GM12891 (cell line): ENCODE measurements around the gene SHC1.

Experiments
- DNase-seq: peaks from one replicate; pipeline ENCODE4 v3.0.0; 2011; ENCODE audit warnings: low spot score; ENCODE audit not compliant: insufficient read length
- FAIRE-seq: peaks from 2 replicates; lab custom pipeline; 2011; peaks lifted over from hg19 to GRCh38; lab: Jason Lieb, UNC
- PAX5 ChIP-seq: IDR thresholded peaks from 2 replicates; pipeline ENCODE4 v1.6.1; 2011; ENCODE audit warnings: low read length, moderate library complexity, mild to moderate bottlenecking; ENCODE audit not compliant: insufficient read depth, severe bottlenecking
- POLR2A ChIP-seq: IDR thresholded peaks from 2 replicates; pipeline ENCODE4 v1.6.1; 2011; ENCODE audit warnings: low read depth, low read length, control low read depth
- POLR2AphosphoS5 ChIP-seq: IDR thresholded peaks from 2 replicates; pipeline ENCODE4 v1.6.1; 2011; ENCODE audit warnings: low read depth, low read length, control low read depth
- POU2F2 ChIP-seq: IDR thresholded peaks from 2 replicates; pipeline ENCODE4 v1.6.1; 2011; ENCODE audit warnings: low read depth, mild to moderate bottlenecking, control low read depth, low read length, moderate library complexity
- SPI1 ChIP-seq: IDR thresholded peaks from 2 replicates; pipeline ENCODE4 v1.6.1; 2011; ENCODE audit warnings: low read depth, low read length, control low read depth
- TAF1 ChIP-seq: IDR thresholded peaks from 2 replicates; pipeline ENCODE4 v1.6.1; 2011; ENCODE audit warnings: low read depth, low read length, control low read depth

The SHC1 gene

GRCh38 chr1:154931940-154932487 is 38.5 kb downstream of the SHC1 start:
- TF ChIP-seq POLR2A (no peak), POLR2AphosphoS5 (no peak), POU2F2 (no peak), TAF1 (no peak), SPI1 (no peak), PAX5 (no peak)
- no peak for FAIRE-seq

DNA sequence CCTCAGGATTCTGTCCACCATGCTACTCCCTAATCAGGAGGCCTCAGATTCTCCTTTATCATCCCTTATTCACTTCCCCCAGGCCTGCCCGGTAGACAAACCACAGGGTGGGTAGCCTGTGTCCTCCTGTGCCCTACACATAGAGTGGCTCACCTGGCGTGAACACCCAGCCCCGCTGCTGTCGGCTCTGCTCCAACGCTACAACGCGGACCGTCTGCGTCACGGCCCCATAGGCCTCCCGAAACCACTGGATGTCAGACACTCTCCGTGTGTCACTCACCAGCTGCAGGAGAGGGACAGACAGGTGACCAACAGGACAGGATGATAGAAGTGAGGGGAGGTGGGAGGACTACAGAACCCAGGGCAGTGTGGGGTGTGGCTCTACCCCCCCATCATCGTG is 44.3 kb downstream of the SHC1 start:
- FAIRE-seq = no peak
- TF ChIP-seq POLR2AphosphoS5 (no peak), POLR2A (no peak), POU2F2 (no peak), TAF1 (no peak), PAX5 (no peak), SPI1 (no peak)
- no peak for DNase-seq

More at GRCh38 chr1:154931940-154932487, 38.5 kb downstream of the SHC1 start:
- no peak for DNase-seq

- FAIRE-seq = no peak
- DNase-seq = no peak
- TF ChIP-seq POLR2AphosphoS5 = no peak
Observed at GRCh38 chr1:154925335-154926170, 45.0 kb downstream of the SHC1 start.

- FAIRE-seq = no peak
- TF ChIP-seq POU2F2 (no peak), TAF1 (no peak), PAX5 (no peak), POLR2AphosphoS5 (no peak), POLR2A (no peak), SPI1 (no peak)
- DNase-seq = no peak
Observed at GRCh38 chr1:154923695-154924094, 46.9 kb downstream of the SHC1 start.

- TF ChIP-seq TAF1 (no peak), SPI1 (no peak), PAX5 (no peak), POLR2AphosphoS5 (no peak), POU2F2 (no peak), POLR2A (no peak)
Observed at GRCh38 chr1:154913273-154913672, 57.3 kb downstream of the SHC1 start.

GRCh38 chr1:154912755-154913154 is 57.8 kb downstream of the SHC1 start:
- FAIRE-seq = no peak
- TF ChIP-seq SPI1 = no peak
- TF ChIP-seq POU2F2 = no peak
- TF ChIP-seq POLR2AphosphoS5 = no peak
- TF ChIP-seq PAX5 = no peak
- TF ChIP-seq TAF1 = no peak
- TF ChIP-seq POLR2A = no peak
- DNase-seq = no peak

More at GRCh38 chr1:154913273-154913672, 57.3 kb downstream of the SHC1 start:
- DNase-seq (no peak), FAIRE-seq (no peak)
